Lung (tissue), 12 donors: ENCODE measurements around the gene LPAR3. TPM values are rescaled to one million over a fixed set of nuclear protein-coding genes. Genes with fewer than 3 reads are reported as not detected.

Source experiments
- ATAC-seq: fragments of 200-7000 bp; cut with Tn5 transposase; one replicate; pipeline ENCODE4 v1.9.1; 2020; ENCODE audit warnings: moderate number of reproducible peaks; ENCODE audit not compliant: insufficient read depth, low FRiP score
- DNase-seq, 3 donors: peaks; one replicate each; pipeline ENCODE4 v3.0.0-alpha.2; 2013 to 2017
- H3K27ac ChIP-seq, 2 donors: one replicate each; pipeline ENCODE4 v1.5.1; 2013; ENCODE audit warnings: mild to moderate bottlenecking in 2 of 2, moderate library complexity in 2 of 2, control low read depth in 1 of 2, inconsistent platforms in 1 of 2, low read depth in 1 of 2, low read length in 1 of 2
- H3K27me3 ChIP-seq, 3 donors: one replicate each; pipeline ENCODE4 v1.5.1; 2013; ENCODE audit warnings: low read length in 2 of 3; ENCODE audit not compliant: control insufficient read depth in 3 of 3, insufficient read depth in 3 of 3
- H3K36me3 ChIP-seq, 4 donors: one replicate each; pipeline ENCODE4 v1.5.1; 2013; ENCODE audit warnings: low read length in 4 of 4, mild to moderate bottlenecking in 1 of 4, moderate library complexity in 1 of 4; ENCODE audit not compliant: control insufficient read depth in 4 of 4, insufficient read depth in 4 of 4
- H3K4me1 ChIP-seq, 5 donors: one replicate each; pipeline ENCODE4 v1.5.1; 2013; ENCODE audit warnings: low read length in 5 of 5, mild to moderate bottlenecking in 2 of 5, moderate library complexity in 1 of 5; ENCODE audit not compliant: control insufficient read depth in 5 of 5, insufficient read depth in 5 of 5
- H3K4me3 ChIP-seq: one replicate; pipeline ENCODE4 v1.5.1; 2013; ENCODE audit warnings: mild to moderate bottlenecking, control low read depth, moderate library complexity
- H3K9ac ChIP-seq, 2 donors: one replicate each; pipeline ENCODE4 v1.5.1; 2013; ENCODE audit warnings: low read length in 2 of 2, control low read depth in 1 of 2; ENCODE audit not compliant: insufficient read depth in 1 of 2
- H3K9me3 ChIP-seq, 4 donors: one replicate each; pipeline ENCODE4 v1.5.1; 2013; ENCODE audit warnings: low read length in 3 of 4, mild to moderate bottlenecking in 1 of 4, moderate library complexity in 1 of 4; ENCODE audit not compliant: control insufficient read depth in 4 of 4, insufficient read depth in 3 of 4
- CTCF ChIP-seq: IDR thresholded peaks from 2 replicates; pipeline ENCODE4 v1.5.1; 2012; ENCODE audit warnings: mild to moderate bottlenecking; ENCODE audit errors: control extremely low read depth, extremely low read depth
- WGBS, 2 donors: extraction: QIAGEN DNeasy Blood & Tissue Kit; methylation state at CpG; one replicate each; pipeline ENCODE4 v1.1.7; 2013; 5-methylcytosine and 5-hydroxymethylcytosine counted together
- polyA plus RNA-seq, 2 donors: library from polyadenylated mRNA; stranded (reverse); fragments of 200-250 nt; gene quantifications; one replicate each; pipeline ENCODE4 v1.2.1, GENCODE V29; 2013
- total RNA-seq, 2 donors: library from RNA; depleted of rRNA in 1 of 2; stranded (reverse); fragments of >200 nt in 1 of 2; gene quantifications; one replicate each; pipeline ENCODE4 v1.2.1, GENCODE V29; 2014 to 2021
- donor health status: control.
- donor health status: control.
- donor health status: Bipolar disorder and iron deficiency.
- donor health status: healthy.
- donor health status: DM: yes; HTN: yes; CAD: no.

Gene LPAR3
- total and polyA plus RNA-seq, 4 donors, result 0.98 to 8.3 (median 5.3) TPM

GRCh38 chr1:84834419-84835064, 58.5 kb downstream of the LPAR3 start:
- H3K9ac ChIP-seq, result no peak overlapping the region
- peak; percentile 76 for ATAC-seq

GRCh38 chr1:84833194-84833593, 59.8 kb downstream of the LPAR3 start:
- Histone ChIP-seq H3K9ac (no peak overlapping the region), H3K9me3 (no peaks in the 10 kb centered on the region), H3K27ac (no peak overlapping the region), H3K36me3 (no peaks in the 10 kb centered on the region), H3K4me3 (no peak overlapping the region), H3K27me3 (peaks cover 0 to 4% (median 0%) of the 10 kb centered on the region in 3 donors), H3K4me1 (peaks cover 0 to 6% (median 0%) of the 10 kb centered on the region in 5 donors)
- no peak for TF ChIP-seq CTCF
- 85 to 94% methylated on average over 4 of the region's 4 CpGs for WGBS, 2 donors
- ATAC-seq (no peak), DNase-seq (no peak)

More at GRCh38 chr1:84834419-84835064, 58.5 kb downstream of the LPAR3 start:
- TF ChIP-seq CTCF, result no peak
- Histone ChIP-seq H3K4me1 (peaks cover 0 to 6% (median 0%) of the 10 kb centered on the region in 5 donors), H3K27ac (no peak overlapping the region), H3K36me3 (no peaks in the 10 kb centered on the region), H3K4me3 (no peak overlapping the region), H3K9me3 (no peaks in the 10 kb centered on the region), H3K27me3 (peaks cover 0 to 4% (median 0%) of the 10 kb centered on the region in 3 donors)
- no peak for DNase-seq
- 71 to 81% methylated on average over 1 of the region's 1 CpG for WGBS, 2 donors

GRCh38 chr1:84830136-84830535, 62.9 kb downstream of the LPAR3 start:
- Histone ChIP-seq H3K27ac (no peak overlapping the region), H3K27me3 (peaks cover 0 to 4% (median 0%) of the 10 kb centered on the region in 3 donors), H3K9me3 (no peaks in the 10 kb centered on the region), H3K4me3 (no peak overlapping the region), H3K36me3 (no peaks in the 10 kb centered on the region), H3K4me1 (peaks cover 0 to 8% (median 0%) of the 10 kb centered on the region in 5 donors), H3K9ac (no peak overlapping the region)
- 80 to 87% methylated on average over 5 of the region's 5 CpGs for WGBS, 2 donors
- TF ChIP-seq CTCF, result no peak
- DNase-seq (no peak), ATAC-seq (no peak)
